ENCODE measurements around the gene MORN1. TPM values are rescaled to one million over a fixed set of nuclear protein-coding genes. Genes with fewer than 3 reads are reported as not detected.

Gene MORN1
- total RNA-seq, 1 donor from 2014 or later = 18.4 TPM

DNA sequence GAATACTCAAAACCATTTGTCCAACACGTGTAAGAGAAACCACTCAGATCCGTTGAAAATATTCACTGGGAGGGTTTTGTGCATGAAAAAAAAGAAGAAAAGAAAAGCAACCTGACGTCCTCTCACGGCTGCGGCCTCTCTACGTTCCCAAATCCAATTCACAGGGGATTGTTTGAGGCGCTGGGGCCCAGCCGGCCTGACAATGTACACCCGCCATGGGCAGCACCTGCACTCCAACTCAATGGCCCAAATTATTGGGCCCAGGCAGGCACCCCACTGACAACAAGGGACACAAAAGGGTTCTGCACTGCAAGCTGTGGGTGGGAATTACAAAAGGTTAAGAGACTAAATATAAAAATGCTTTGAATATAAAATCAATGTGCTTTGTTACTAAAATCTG, 41.5 kb downstream of the MORN1 start:
- Histone ChIP-seq H3K4me3 (no peak overlapping the region), H3K9me3 (no peaks in the 10 kb centered on the region), H3K36me3 (no peaks in the 10 kb centered on the region), H3K4me1 (peaks cover 7 to 14% of the 10 kb centered on the region in 2 donors), H3K27ac (no peak overlapping the region), H3K27me3 (no peaks in the 10 kb centered on the region)
- DNase-seq (ENCODE audit: low spot score in 2 of 2) = peak in 1 of 2 donors; percentile 45
- intact Hi-C loops (cut with DNase I) = no loop called here
- TF ChIP-seq, protein P1, sequence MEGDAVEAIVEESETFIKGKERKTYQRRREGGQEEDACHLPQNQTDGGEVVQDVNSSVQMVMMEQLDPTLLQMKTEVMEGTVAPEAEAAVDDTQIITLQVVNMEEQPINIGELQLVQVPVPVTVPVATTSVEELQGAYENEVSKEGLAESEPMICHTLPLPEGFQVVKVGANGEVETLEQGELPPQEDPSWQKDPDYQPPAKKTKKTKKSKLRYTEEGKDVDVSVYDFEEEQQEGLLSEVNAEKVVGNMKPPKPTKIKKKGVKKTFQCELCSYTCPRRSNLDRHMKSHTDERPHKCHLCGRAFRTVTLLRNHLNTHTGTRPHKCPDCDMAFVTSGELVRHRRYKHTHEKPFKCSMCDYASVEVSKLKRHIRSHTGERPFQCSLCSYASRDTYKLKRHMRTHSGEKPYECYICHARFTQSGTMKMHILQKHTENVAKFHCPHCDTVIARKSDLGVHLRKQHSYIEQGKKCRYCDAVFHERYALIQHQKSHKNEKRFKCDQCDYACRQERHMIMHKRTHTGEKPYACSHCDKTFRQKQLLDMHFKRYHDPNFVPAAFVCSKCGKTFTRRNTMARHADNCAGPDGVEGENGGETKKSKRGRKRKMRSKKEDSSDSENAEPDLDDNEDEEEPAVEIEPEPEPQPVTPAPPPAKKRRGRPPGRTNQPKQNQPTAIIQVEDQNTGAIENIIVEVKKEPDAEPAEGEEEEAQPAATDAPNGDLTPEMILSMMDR (IDR thresholded peaks at IDR 0.05) = no peak

DNA sequence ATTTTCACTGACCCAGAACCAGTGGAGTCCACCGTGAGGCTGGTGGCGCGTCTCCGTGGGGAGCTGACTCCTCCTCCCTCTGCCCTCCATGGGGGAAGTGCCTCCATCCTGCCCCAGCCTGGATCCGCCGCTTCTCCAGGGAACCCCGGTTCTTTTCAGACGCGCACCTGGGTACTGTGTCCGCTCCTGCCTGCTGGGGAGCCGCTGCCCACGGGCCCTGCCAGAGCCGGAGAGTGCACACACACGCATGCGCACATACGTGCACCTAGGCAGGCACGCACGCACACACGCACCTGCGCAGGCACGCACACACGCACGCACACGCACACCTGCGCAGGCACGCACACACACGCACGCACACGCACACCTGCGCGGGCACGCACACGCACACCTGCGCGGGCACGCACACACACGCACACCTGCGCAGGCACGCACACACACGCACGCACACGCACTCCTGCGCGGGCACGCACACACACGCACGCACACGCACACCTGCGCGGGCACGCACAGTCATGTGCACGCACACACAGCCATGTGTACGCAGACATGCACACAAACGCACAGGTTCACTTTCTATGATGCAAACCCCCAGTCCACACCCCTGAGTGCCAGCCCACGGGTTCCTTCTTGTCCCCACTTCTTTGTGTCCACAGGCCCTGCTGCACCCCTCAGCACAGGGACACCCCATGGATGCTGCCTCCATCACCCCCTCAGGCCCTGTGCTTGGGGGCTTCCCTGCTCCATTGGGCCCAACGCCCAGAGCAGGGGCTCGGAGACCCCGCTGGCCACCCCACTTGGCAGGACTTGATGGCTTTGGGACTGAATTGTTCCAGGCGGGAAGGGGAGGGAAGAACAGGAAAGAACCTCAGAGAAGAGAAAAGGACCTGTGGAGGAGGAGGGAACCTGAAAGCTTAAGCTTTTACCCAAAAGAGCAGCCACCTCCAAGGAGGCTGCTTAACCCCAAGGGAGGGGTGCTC, 42.7 kb downstream of the MORN1 start:
- TF ChIP-seq, protein P1 (IDR thresholded peaks at IDR 0.05) = no peak
- peaks cover 7 to 10% of the 10 kb centered on the region in 2 donors for H3K4me1 ChIP-seq
- peak in 1 of 2 donors; percentile 34 for DNase-seq (ENCODE audit: low spot score in 2 of 2)
- no peaks in the 10 kb centered on the region for H3K9me3 ChIP-seq
- no peak overlapping the region for H3K4me3 ChIP-seq
- H3K27ac ChIP-seq = no peak overlapping the region
- intact Hi-C loops (cut with DNase I) = no loop called here
- H3K27me3 ChIP-seq = no peaks in the 10 kb centered on the region
- H3K36me3 ChIP-seq = no peaks in the 10 kb centered on the region

DNA sequence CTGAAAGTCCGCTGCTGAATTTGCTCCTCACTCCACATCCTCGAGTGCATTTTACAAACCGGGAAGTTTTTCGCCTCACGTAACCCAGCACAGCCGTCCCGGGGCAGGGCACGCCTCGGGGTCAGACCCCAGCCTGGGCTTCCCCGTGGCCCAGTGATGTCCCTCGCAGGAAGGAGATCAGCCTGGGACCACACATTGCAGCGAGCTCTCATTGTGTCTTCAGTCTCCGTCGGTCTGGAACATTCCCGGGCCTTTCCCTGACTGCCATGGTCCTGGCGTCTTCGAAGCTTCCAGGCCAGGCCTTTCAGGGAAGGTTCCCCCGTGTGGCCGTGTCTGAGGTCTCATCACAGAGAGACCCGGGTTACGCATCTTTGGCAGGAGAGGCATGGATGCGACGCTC, 43.5 kb downstream of the MORN1 start:
- DNase-seq (ENCODE audit: low spot score in 2 of 2) = peak in 1 of 2 donors; percentile 33
- Histone ChIP-seq H3K27me3 (no peaks in the 10 kb centered on the region), H3K27ac (no peak overlapping the region), H3K9me3 (no peaks in the 10 kb centered on the region), H3K4me3 (no peak overlapping the region), H3K36me3 (no peaks in the 10 kb centered on the region), H3K4me1 (peaks cover 2 to 3% of the 10 kb centered on the region in 2 donors)
- intact Hi-C loops (cut with DNase I) = no loop called here
- TF ChIP-seq, protein P1 (IDR thresholded peaks at IDR 0.05) = no peak

DNA sequence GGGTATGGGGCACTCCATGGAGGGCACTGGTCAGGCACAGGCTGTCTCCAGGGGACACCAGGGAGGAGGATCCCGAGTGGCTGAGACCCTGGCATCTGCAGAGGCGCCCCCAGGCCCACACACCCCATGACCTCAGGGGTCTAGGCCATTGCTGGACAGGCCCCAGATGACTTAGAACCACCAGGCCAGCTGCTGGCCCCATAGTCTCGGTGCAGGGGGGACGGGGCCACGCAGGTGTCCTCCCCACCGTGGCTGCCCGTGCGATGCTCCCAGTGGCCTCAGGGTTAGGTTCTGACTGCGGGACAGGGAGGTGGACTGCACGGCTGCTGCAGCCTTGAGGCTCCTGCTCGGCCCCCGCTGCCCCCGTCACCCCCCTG, 44.0 kb downstream of the MORN1 start:
- Histone ChIP-seq H3K4me1 (no peaks in the 10 kb centered on the region), H3K36me3 (no peaks in the 10 kb centered on the region), H3K4me3 (no peak overlapping the region), H3K27ac (no peak overlapping the region), H3K27me3 (no peaks in the 10 kb centered on the region), H3K9me3 (no peaks in the 10 kb centered on the region)
- intact Hi-C loops (cut with DNase I) = no loop called here
- peak in 1 of 2 donors; percentile 53 for DNase-seq (ENCODE audit: low spot score in 2 of 2)
- TF ChIP-seq, protein P1 (IDR thresholded peaks at IDR 0.05) = no peak

DNA sequence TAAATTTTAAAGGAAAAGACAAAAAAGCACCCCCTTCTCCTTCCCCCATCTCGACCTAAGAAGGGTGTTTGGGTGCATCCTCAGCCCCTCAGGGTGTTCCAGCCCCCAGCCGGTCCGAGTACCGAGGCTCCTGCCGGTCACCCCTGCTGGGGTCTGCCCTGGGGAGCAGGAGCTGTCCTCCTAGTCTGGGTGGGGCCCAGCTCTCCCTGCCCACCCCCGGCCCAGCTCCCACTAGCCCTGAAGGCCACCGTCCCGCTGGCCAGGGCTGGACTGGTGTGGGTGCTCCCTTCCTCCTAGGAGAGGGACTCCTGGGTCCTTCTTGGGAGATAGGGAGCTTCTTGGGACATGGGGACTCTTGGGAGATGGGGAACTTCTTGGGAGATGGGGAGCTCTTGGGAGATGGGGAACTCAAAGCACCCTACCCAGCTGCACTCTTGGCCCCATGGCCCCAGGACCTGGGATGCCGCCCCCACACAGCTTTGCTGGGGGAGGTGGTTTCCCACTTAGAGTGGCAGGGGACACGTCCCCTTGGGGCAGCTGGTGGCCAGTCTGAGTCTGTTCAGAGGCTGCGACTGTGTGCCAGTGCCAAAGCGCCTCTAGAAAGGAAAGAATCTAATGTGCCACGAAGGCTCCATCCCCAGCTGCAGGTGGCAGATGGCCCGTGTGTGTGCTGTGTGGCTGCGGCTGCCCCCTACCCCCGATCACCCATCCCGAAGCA, 44.5 kb downstream of the MORN1 start:
- intact Hi-C loops (cut with DNase I) = no loop called here
- H3K36me3 ChIP-seq = no peaks in the 10 kb centered on the region
- TF ChIP-seq, protein P1 (IDR thresholded peaks at IDR 0.05) = no peak
- H3K4me3 ChIP-seq = no peak overlapping the region
- no peak overlapping the region for H3K27ac ChIP-seq
- no peaks in the 10 kb centered on the region for H3K4me1 ChIP-seq
- no peaks in the 10 kb centered on the region for H3K27me3 ChIP-seq
- H3K9me3 ChIP-seq = no peaks in the 10 kb centered on the region
- DNase-seq (ENCODE audit: low spot score in 2 of 2) = peak in 1 of 2 donors; percentile 54
